Hematopoietic multipotent progenitor cell treated with erythropoietin and hydrocortisone succinate and interleukin-3 and kit ligand, for 17 days (in vitro differentiated cells): ENCODE results near the gene TOMM5.

Experiments
- DNase-seq: peaks from one replicate; pipeline ENCODE4 v3.0.0-alpha.2; 2015; ENCODE audit warnings: low spot score

TOMM5 gene

GRCh38 chr9:37592108-37592951, at the start of gene TOMM5:
TSS of gene TOMM5 (minus strand) at chr9:37592597. CDS start at chr9:37592532, 65 bp downstream.
- DNase-seq: peak; percentile 73

DNA sequence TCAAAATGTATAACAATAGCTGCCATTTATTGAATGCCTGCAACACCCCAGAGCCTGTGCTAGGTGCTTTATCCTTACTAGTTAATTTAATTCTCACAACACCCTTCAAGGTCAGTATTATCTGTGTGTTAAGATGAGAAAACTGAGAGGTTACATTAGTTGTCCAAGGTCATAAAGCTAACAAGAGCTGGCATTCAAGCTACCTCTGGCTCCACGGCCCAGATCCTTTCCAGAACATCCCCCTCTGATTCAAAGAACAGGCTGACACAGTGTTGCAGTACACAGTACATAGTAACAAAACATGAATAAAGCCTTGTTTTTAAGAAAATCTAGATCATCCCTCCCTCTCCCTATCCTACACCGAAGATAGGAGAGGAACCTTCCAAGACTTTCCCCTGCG, 48.9 kb upstream of the TOMM5 start:
- DNase-seq: no peak

GRCh38 chr9:37640246-37640645, 47.8 kb upstream of the TOMM5 start:
- no peak for DNase-seq

- no peak for DNase-seq
Measured at GRCh38 chr9:37639841-37640240, 47.4 kb upstream of the TOMM5 start.

GRCh38 chr9:37639109-37639762, 46.8 kb upstream of the TOMM5 start:
- DNase-seq: no peak

GRCh38 chr9:37636511-37637448, 44.4 kb upstream of the TOMM5 start:
- DNase-seq: no peak

GRCh38 chr9:37635808-37636207, 43.4 kb upstream of the TOMM5 start:
- DNase-seq: no peak

GRCh38 chr9:37632479-37632878, 40.1 kb upstream of the TOMM5 start:
- no peak for DNase-seq

- no peak for DNase-seq
Measured at GRCh38 chr9:37626708-37627292, 34.4 kb upstream of the TOMM5 start.

- DNase-seq: no peak
Measured at GRCh38 chr9:37625758-37626147, 33.4 kb upstream of the TOMM5 start.

DNA sequence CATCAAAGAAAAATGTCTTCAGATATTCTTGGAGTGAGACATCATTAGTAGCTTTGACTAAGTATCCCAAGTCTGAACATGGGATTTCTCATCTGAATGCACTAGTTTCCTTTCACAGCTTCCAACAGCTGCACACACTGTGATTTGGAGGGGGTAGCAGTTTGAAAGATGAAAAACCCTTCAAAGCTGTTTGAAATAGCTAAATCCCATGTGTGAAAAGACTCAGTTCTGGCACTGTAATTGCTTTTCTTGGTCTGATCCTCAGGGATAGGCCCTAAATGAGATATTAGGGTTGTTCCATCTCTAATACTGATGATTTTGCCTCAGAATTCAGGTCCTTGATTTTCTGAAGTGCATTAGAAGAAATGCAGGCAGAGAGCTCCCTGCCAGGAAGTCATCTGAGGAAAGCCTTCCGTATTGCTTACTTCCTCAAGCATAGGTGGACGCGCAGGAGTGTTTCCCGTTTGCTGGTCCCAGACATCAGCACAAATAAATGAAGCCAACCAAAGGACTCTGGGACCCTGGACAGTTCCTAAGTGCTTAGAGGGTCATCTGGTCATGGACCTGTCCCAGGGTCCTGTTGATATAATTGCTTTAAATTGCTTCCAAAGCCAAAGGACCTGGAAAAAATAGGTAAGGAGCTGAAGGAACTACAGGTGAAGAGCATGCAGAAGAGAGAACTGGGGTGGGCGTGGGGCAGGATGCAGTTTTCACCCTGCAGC, 32.8 kb upstream of the TOMM5 start:
- no peak for DNase-seq

DNA sequence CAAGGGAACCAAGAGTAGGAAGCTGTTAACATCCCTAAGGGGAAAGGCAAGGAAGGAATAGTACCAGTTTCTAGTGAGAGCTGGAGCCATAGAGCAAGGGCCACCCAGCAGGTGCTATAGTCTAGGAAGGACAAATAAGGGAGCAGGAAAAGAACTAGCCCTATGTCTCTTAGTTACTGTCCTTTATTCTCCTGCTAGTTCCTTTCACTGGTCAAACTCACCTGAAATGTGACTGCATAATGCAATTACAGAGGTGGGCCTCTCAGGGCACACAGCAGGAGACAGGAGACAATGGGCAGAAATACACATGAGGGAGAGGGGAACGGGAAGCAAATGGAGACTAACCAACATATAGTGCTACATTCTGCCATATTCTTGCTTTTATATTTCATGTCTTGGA, 31.7 kb upstream of the TOMM5 start:
- no peak for DNase-seq

GRCh38 chr9:37623267-37623666, 30.9 kb upstream of the TOMM5 start:
- no peak for DNase-seq

DNA sequence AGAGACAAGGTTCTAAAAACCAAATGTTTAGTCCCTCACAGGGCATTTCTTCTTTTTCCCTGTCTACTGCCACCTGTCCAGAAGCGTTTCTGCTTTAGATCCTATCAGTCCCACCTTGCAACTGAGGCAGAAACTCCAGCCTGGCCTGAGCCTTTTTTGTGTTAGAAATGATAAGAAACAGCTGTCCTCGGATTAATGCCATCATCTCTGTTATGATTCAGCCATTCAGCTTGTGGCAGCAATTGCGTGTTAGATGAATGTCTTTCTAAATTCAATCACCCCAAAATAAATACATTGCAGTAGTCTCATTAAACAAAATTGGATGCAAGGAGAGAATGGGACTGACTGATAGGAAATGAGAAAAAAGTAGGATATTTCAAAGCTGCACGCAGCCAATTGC, 30.1 kb upstream of the TOMM5 start:
- no peak for DNase-seq

DNA sequence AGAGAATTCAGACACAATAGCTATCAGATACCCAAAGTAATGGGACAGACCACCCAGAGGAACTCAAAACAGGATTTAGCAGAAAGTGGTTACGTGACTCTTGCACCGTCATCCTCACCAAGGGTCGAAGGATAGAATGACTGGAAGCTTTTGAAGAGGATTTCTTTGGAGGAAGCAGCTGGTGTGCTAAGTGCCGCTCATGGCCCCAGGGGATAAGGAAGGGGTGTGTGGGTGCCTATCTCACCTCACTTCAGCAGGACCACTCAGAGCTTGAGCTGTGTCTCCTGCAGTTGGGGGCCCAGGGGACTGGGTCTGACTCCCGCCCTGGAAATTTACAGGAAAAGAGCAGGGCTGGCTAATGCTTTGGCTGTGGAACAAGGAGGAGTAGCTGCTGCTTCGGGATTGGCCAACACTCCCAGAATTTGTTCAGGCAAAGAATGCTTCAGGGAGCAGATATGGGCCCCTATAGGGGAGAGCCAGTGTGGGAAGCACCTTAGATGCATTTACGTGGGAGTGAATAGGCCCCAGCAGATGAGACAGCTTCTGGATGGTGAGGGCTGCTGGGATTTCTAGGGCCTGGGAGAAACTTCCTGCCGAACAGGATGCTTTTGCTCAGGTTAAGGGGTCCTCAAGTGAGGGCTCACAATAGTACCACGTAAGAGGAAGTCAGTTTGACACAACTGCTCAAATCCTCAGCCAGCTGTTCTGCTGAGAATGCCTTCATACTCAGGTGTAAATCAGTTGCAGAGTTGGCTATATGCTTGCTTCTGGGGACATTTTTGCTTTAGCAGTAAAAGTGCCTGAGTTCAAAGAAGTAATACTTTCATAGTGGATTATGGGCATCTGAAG, 29.1 kb upstream of the TOMM5 start:
- DNase-seq: no peak

- no peak for DNase-seq
Measured at GRCh38 chr9:37620396-37620795, 28.0 kb upstream of the TOMM5 start.

- DNase-seq: no peak
Measured at GRCh38 chr9:37619806-37620205, 27.4 kb upstream of the TOMM5 start.

- no peak for DNase-seq
Measured at GRCh38 chr9:37618817-37619216, 26.4 kb upstream of the TOMM5 start.

- DNase-seq: no peak
Measured at GRCh38 chr9:37617832-37618231, 25.4 kb upstream of the TOMM5 start.

DNA sequence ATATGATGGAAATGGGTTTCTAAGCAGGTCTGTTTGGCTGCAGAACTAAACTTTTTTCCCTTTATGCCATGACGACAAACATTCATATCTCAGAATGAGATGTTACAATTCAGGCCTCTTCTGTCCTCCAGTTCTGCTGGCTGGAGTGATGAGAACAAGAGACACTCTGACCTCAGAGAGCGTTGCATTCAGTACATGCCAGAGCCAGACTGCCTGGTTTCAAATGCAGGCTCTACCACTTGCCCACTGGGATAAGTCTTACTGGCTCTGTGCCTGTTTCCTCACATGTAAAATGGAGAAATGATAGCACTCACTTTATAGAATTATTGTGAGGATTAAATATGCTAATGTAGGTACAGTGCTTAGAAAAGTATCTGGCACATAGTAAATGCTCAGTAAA, 24.8 kb upstream of the TOMM5 start:
- no peak for DNase-seq

DNA sequence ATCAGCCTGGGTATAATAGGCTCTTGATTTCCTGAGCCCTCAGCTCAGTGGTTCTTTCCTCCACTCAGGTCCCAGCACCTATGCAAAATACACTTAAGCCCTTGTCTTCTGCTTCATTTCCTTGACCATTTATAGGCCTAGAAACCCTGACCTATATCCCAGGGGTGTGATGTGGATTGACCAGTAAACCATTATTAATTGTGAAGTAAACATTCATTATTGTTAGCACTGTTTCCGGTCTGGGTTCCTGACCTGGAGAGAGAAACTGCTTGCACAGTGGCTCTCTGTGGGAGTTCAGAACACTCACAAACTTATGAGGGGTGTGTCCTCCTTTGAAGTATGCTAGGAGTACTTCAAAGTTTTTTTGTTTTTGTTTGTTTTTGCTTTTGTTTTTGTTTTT, 19.6 kb upstream of the TOMM5 start:
- DNase-seq: no peak
